OCI-LY7 (cell line): ENCODE results near the gene PDE2A. TPM values are rescaled to one million over a fixed set of nuclear protein-coding genes. Genes with fewer than 3 reads are reported as not detected.

Source experiments
- BruUV-seq: library from RNA; stranded (reverse); fragments of 400-500 nt; replicated peaks from 2 replicates; lab custom pipeline; 2021; lab: Mats Ljungman, UMichigan
- CTCF ChIA-PET: fragments of 300-600 bp; sonication (Branson Sonifier 250); formaldehyde crosslinking; loops from one replicate; lab custom pipeline; 2022; ENCODE audit warnings: antibody characterized with exemption; ENCODE audit not compliant: unreplicated experiment; lab: Charles Lee
- POLR2A ChIA-PET: fragments of 300-600 bp; sonication (Branson Sonifier 250); formaldehyde crosslinking; loops from one replicate; lab custom pipeline; 2022; ENCODE audit warnings: antibody characterized with exemption; lab: Charles Lee
- DNase-seq: peaks from one replicate; pipeline ENCODE4 v3.0.0-alpha.2; 2015; ENCODE audit warnings: low spot score
- H2AFZ ChIP-seq: fragments of 200-600 bp; sonication (generic), shearing (Covaris generic); 2 replicates; pipeline ENCODE4 v1.6.1; 2014; ENCODE audit warnings: mild to moderate bottlenecking, antibody characterized with exemption, low read length, moderate library complexity
- H3K27ac ChIP-seq: fragments of 200-600 bp; sonication (generic); 2 replicates; pipeline ENCODE4 v1.5.1; 2014; ENCODE audit warnings: mixed run types, low read depth, mild to moderate bottlenecking, moderate library complexity, low read length, inconsistent platforms; ENCODE audit not compliant: poor library complexity, severe bottlenecking
- H3K36me3 ChIP-seq: fragments of 200-600 bp; sonication (generic); 2 replicates; pipeline ENCODE4 v1.6.1; 2014; ENCODE audit warnings: mild to moderate bottlenecking, antibody characterized with exemption, low read length, moderate library complexity, mixed read lengths; ENCODE audit not compliant: insufficient read depth
- H3K4me1 ChIP-seq: fragments of 200-600 bp; sonication (generic); 2 replicates; pipeline ENCODE4 v1.5.1; 2014; ENCODE audit warnings: mild to moderate bottlenecking, low read length; ENCODE audit not compliant: insufficient read depth, poor library complexity, severe bottlenecking
- H3K4me2 ChIP-seq: fragments of 200-600 bp; sonication (generic); 2 replicates; pipeline ENCODE4 v1.6.1; 2014; ENCODE audit warnings: mild to moderate bottlenecking, low read length
- H3K4me3 ChIP-seq: fragments of 200-600 bp; sonication (generic); 2 replicates; pipeline ENCODE4 v1.5.1; 2014; ENCODE audit warnings: mild to moderate bottlenecking, low read depth, low read length; ENCODE audit not compliant: poor library complexity, severe bottlenecking
- H3K79me2 ChIP-seq: fragments of 200-600 bp; sonication (generic); 2 replicates; pipeline ENCODE4 v1.6.1; 2016; ENCODE audit warnings: low read depth, mild to moderate bottlenecking, low read length, moderate library complexity, mixed read lengths; ENCODE audit not compliant: insufficient read depth
- H3K9me2 ChIP-seq: fragments of 200-600 bp; sonication (generic); 2 replicates; pipeline ENCODE4 v1.6.1; 2016; ENCODE audit warnings: mild to moderate bottlenecking, low read length, mixed read lengths; ENCODE audit not compliant: insufficient read depth
- H3K9me3 ChIP-seq: fragments of 200-600 bp; sonication (generic); 2 replicates; pipeline ENCODE4 v1.6.1; 2014; ENCODE audit warnings: mild to moderate bottlenecking, mixed run types, low read length, mixed read lengths
- H4K20me1 ChIP-seq: fragments of 200-600 bp; sonication (generic); 2 replicates; pipeline ENCODE4 v1.6.1; 2014; ENCODE audit warnings: mild to moderate bottlenecking, antibody characterized with exemption, low read length, moderate library complexity, mixed read lengths; ENCODE audit not compliant: insufficient read depth
- EZH2phosphoT487 ChIP-seq: fragments of 200-600 bp; sonication (generic); IDR thresholded peaks from 2 replicates; pipeline ENCODE4 v1.6.1; 2018; ENCODE audit warnings: low read depth, borderline replicate concordance, mild to moderate bottlenecking, mixed run types, antibody characterized with exemption, low read length, moderate library complexity, mixed read lengths
- intact Hi-C: fragments of 100-400 bp; cut with micrococcal nuclease; formaldehyde crosslinking; loops from one replicate; pipeline ENCODE4 v1.10.0; 2022; ENCODE audit not compliant: unreplicated experiment
- total RNA-seq, 2 experiments: library from RNA; depleted of rRNA in 1 of 2; stranded (reverse); fragments of >200 nt in 1 of 2; shearing (Covaris generic) in 1 of 2; gene quantifications; 2 replicates each; pipeline ENCODE4 v1.2.3, GENCODE V29; 2014 to 2022
- TF ChIP-seq, protein P1 (sequence below): fragments of 200-600 bp; sonication (generic); conservative IDR thresholded peaks from 2 replicates; pipeline ENCODE4 v1.5.1; 2014; ENCODE audit warnings: mild to moderate bottlenecking, antibody characterized with exemption, low read length, moderate library complexity, mixed read lengths

PDE2A gene
- total RNA-seq, 2 experiments from 2014 or later = 0.68 TPM; not detected in 1

DNA sequence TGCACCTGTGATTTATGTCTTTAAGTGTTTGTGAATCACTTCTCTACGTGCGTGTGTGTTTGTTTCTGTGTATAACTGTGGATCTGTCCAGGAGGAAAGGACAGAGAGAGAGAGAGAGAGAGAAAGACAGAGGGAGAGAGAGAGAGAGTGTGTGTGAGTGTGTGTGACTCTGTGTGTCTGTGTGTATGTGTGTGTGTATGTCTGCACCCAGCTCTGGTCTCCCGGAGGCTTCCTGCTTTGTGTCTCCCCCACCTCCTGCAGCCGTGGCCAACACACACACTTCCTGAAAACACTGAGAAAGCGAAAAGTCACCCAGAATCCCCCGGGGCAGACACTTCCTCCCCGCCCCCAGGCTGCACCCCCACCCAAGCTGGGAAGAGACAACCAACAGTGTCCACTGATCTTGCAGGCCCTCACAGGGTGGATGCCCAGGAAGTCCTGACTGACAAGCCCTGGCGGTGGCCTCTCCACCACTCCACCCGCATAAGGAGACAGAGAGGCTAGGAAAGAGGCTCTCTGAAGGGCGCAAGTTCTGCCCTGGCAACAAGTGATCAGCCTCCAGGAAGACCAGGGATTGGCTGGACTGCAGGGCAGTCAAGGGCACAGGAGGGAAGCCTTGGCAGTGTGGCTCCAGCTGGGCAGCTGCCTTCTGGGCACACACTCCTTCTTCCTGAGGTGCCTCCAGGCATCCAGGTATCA lies 48.0 kb upstream of the PDE2A start:
- Histone ChIP-seq H3K9me3 (no peaks in the 10 kb centered on the region), H3K79me2 (peaks cover 33% of the 10 kb centered on the region), H3K4me1 (peaks cover 47% of the 10 kb centered on the region), H3K36me3 (peaks cover 47% of the 10 kb centered on the region; the same call in 1 of the 2 replicates), H4K20me1 (no peaks in the 10 kb centered on the region), H3K4me3 (peak overlapping the region; percentile 73), H2AFZ (peak overlapping the region; percentile 53), H3K4me2 (peak overlapping the region; percentile 86), H3K9me2 (no peaks in the 10 kb centered on the region), H3K27ac (peak overlapping the region; percentile 56)
- ChIA-PET CTCF (no interaction called here), POLR2A (interaction anchor here (0.6 to 2.2 kb wide), 6 partner anchors 15 to 443 kb away, joined by 3 to 9 read pairs (median 4); partner anchors contain the start of gene STARD10)
- no peak for TF ChIP-seq EZH2phosphoT487
- TF ChIP-seq, protein P1, sequence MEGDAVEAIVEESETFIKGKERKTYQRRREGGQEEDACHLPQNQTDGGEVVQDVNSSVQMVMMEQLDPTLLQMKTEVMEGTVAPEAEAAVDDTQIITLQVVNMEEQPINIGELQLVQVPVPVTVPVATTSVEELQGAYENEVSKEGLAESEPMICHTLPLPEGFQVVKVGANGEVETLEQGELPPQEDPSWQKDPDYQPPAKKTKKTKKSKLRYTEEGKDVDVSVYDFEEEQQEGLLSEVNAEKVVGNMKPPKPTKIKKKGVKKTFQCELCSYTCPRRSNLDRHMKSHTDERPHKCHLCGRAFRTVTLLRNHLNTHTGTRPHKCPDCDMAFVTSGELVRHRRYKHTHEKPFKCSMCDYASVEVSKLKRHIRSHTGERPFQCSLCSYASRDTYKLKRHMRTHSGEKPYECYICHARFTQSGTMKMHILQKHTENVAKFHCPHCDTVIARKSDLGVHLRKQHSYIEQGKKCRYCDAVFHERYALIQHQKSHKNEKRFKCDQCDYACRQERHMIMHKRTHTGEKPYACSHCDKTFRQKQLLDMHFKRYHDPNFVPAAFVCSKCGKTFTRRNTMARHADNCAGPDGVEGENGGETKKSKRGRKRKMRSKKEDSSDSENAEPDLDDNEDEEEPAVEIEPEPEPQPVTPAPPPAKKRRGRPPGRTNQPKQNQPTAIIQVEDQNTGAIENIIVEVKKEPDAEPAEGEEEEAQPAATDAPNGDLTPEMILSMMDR = no peak
- no TSS peak for BruUV-seq
- peak; percentile 91 for DNase-seq
- intact Hi-C loops = no loop called here

DNA sequence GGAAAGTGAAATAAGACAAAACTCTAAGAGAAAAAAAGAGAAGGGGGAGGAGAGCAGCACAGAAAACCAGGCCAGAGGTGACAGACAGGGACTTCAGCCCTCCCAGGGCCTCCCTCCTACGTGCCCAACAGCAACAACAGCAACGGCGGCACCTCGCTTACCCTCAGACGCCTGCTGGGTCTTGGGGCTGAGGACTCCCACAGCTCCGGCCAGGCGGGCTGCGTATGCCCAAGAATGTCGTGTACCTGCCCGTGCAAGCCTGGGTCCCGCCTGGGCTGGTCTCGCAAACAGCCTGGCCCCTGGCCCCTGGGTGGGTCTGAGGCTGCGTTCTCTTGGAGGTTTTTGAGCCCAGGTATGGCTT lies 47.4 kb upstream of the PDE2A start:
- intact Hi-C loops = no loop called here
- DNase-seq = peak; percentile 46
- H3K9me2 ChIP-seq = no peaks in the 10 kb centered on the region
- H3K4me3 ChIP-seq = peak overlapping the region; percentile 73
- H2AFZ ChIP-seq = peak overlapping the region; percentile 53; the same call in 1 of the 2 replicates
- H3K36me3 ChIP-seq = peaks cover 53% of the 10 kb centered on the region; the same call in 1 of the 2 replicates
- peak overlapping the region; percentile 56 for H3K27ac ChIP-seq
- H3K79me2 ChIP-seq = peaks cover 33% of the 10 kb centered on the region
- no peaks in the 10 kb centered on the region for H3K9me3 ChIP-seq
- ChIA-PET CTCF (interaction anchor here (0.6 kb wide), 1 partner anchor 94 kb away, joined by 6 read pairs; no protein-coding TSS in a partner anchor), POLR2A (interaction anchor here (1.5 to 2.2 kb wide), 2 partner anchors 15 to 72 kb away, joined by 4 to 9 read pairs; partner anchors contain the start of gene STARD10)
- H3K4me1 ChIP-seq = peaks cover 47% of the 10 kb centered on the region
- no peaks in the 10 kb centered on the region for H4K20me1 ChIP-seq
- TSS peak; percentile 79 for BruUV-seq
- peak overlapping the region; percentile 86 for H3K4me2 ChIP-seq
- no peak for TF ChIP-seq EZH2phosphoT487
- TF ChIP-seq, protein P1 = no peak
